GM21619 (cell line): ENCODE measurements around the gene METTL8.

Experiments
- ATAC-seq: cut with Tn5 transposase; IDR thresholded peaks from one replicate; pipeline ENCODE4 v1.9.1; 2021; ENCODE audit not compliant: unreplicated experiment

METTL8 gene

DNA sequence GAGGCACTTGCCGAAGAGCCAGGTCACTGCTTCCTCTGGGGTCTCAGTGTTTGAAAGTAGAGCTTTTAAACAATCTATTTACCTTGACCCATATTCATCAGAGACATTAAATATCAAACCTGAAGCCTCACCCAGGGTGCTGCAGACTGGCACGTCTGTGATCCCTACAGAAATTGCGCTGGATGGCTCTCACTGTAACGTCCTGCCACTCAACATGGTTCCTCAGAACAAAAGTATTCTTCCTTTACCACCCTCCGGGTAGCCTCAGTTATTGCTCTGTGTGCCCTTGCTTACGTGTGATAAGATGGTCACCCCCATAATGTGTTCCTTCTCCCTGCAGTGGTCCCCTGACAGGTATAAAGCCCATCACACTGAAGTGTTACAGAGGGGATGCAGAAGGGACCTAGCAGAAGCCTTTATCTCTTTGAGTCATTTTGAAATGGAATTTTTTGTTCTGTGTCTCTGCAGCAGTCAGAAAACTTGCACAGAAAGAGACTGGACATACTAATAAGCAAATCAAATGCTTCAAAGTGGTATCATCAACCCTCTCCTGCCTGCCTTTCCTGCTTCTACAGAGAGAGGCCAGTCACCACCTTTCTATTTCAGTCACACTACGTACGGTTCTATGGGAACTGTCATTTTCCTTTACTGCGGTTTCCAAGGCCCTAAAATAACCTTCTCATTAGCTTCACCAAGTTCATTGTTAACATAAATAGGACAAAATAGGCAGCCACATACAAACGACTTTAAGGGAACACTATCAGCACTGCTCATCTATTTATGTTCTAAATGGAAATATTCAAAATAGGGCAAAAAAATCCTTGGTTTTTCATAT is 86.8 kb downstream of the METTL8 start:
- ATAC-seq, result no peak

DNA sequence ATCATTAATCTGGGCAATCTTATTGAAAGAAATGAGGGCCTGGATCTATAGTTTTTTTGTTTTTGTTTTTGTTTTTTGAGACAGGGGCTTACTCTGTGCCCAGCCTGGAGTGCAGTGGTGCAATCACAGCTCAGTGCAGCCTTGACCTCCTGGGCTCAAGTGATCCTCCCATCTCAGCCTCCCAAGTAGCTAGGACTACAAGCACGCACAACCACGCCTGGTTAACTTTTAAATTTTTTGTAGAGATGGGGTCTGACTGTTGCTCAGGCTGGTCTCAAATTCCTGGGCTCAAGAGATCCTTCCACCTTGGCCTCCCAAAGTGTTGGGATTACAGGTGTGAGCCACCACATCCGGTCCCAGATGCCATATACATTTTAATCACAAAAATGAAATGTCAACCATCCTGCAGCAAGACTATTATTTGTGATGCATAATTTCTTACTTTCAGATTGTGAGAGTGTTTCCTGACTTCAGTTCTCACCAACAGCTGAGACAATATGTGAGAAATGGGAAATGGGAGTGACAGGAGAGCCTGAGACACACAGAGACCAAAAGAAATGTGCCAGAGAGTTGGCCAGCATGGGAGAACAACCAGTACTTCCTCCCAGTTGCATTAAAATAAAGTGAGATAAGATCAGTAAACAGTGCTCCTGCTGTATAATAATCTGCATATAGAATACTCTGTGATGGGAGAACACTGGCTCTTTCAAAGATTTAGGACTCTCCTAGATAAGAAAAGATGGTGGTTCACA is 87.6 kb downstream of the METTL8 start:
- no peak for ATAC-seq

DNA sequence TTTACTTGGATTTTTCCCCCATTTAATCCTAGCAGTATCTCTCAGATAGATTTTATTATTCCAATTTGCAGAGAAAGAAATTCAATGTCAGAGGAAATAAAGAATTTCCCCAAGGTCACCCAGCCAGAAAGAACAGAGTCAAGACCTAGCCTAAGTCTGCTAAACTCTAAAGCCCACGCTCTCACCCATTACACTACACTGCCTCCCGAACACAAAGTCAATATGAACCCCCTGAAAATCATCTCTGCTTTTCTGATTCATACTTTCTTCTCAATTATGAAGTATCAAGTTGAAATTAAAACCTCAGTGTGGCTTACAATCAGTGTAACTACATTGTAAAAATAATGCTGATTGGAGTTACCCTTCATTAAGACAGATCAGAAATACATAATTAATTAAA is 89.6 kb downstream of the METTL8 start:
- ATAC-seq, result no peak

DNA sequence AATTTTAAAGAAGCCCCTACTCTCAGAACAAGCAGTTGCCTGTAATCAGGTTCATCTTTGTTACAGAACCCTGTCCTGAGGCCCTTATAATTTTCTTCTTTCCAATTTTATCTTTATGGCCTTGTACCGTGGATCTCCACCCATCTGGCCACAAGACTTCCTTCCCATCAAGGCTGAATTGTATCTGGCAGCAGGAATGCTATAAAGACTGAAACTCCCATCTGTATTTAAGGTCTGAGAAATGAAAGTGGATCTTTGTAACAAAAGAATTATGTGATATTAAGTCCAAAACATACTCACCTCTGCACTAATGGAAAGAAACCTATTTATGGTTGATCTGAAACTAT is 91.8 kb downstream of the METTL8 start:
- no peak for ATAC-seq

DNA sequence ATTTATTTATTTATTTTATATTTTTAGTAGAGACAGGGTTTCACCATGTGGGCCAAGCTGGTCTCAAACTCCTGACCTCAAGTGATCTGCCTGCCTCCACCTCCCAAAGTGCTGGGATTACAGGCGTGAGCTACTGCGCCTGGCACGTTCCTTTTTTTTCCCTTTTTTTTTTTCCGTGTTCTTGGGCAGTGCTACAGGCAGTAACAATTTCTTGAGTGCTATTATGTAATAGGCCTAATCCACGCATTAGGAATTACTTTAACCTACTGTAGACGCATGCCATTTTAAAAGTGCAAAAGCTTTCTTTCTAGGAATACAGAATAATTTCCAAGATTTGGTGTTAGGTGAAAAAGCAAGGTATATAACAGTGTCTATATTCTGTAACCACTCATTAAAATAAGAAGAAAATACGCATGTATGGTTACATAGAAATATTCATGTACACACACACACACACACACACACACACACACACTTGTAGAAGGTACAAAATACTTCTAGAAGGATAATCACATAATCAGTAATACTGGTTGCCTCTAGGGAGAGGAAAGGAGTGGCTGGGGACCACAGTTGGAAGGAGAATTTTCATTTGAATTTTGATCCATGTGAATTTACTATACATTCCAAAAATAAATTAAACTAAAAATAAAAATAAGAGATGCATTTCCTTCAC is 92.3 kb downstream of the METTL8 start:
- ATAC-seq, result no peak

DNA sequence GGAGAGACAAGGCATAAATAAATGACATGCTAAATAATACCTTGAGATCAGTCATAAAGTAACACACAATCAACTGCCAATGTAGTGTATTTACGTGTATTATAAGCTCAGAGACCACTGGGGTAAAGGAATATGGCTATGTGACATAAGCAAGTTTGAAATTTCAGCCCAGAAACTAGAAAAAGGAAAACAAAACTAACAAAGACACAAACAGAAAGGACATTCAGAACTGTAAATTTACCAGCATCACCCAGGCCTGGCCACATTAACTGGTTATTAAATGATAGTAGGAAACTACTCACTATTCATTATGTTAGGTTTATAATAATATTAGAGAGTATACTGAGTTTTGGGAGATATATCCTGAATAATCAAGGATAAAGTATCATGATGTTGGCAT is 98.8 kb downstream of the METTL8 start:
- no peak for ATAC-seq

DNA sequence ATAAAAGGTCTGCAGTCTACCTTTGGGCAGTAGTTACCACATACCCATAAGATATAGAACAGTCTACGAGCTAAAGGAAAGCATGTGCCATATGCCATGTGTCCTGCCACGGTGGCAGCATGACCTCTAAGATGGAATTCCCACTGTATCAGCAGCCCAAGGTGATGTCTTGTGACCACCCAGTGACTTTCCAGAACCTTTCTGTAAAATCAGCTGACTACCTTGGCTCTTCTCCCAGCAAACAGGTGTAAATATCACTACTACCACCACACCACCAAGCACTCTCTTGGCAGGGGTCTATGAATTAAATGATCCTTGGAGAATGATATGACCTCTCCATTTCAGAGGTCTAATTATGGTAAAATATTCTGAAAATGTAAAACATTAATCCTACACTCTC is 99.6 kb downstream of the METTL8 start:
- ATAC-seq, result no peak

DNA sequence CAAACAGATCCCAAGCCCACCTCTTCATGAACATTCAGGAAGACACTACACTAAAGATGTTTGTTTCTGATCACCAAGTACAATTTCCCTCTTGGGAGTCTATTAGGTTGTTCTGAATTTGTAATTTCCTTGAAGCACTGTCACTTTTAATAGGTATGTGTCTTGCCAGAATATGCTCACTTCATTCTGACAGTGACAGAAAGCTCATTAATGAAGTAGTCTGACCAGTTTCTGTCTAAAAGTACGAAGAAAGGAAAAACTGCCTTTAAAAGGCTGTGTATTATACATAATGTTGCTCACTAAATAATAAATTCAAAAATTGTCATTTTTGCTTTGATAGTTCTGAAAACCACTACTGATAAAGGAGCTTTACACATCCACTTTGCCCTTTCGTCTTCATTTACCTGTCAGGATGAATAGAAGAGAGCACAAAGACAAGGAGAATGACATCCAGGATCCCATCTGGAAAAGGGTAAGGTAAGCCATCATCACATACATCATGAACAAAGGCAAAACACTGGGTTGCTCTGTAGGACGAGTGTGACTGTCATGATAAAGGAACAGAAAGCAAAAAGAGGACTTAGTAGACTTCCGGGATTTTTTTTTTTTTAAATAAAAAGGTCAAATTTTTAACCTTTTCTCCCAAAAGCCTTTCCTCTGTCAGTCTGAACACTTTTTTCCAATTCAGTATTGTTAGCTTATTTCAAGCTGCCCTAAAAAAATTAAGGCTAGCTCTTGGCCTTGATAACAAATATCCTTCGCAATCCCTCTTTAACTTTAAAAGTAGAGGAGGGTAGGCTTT is 103.4 kb downstream of the METTL8 start:
- no peak for ATAC-seq

DNA sequence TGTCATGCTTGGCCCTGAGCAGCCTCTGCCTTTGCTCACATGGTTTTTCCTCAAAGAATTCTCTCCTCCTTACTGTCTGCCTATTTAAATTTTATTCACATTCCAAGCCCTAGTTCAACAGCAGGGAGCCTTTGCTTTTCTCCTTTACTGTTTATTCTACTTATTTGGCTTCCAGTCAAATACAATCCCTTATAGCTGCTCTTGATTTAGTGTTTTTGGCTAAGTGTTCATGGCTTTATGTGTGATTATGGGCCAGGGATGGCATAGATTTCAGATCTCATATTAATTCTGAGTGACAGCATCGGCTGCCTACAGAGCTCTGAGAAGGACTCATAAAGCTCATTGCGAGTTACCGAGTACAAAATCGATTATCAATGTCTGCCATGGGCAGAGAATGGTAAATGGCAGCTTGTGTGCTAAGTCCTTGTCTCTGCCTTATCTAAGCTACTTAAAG is 106.7 kb downstream of the METTL8 start:
- ATAC-seq, result no peak

DNA sequence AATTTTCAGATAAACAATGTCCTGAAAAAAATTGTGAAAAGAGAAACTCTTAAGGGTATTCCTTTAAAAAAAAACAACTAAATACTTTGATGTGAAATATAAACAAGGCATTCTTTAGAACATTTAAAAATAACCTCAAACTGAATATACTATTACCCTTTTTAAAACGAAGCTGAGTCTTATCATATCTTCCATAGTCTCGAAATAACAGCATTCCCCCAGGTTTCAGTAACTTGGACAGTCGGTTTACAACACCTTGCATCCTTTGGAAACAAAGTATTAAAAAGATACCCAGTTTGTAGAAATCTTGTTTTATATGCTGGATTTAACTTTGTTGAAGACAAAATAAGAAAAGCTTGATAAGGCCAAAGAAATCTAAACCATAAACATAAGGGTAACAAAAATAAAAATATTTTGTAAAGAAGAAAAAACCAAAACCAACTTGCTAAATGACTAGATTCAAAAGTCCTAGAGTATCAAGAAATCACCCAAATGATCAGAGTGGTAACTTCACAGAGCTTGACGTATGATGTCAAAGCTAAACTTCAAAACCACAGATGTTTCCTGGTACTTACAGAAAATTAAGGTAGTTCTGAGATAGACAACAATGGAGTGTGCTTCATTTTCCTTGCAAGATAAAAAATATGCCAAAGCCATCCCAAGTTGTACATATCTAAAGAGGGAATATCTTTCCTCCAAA is 107.8 kb downstream of the METTL8 start:
- peak; percentile 33 for ATAC-seq

DNA sequence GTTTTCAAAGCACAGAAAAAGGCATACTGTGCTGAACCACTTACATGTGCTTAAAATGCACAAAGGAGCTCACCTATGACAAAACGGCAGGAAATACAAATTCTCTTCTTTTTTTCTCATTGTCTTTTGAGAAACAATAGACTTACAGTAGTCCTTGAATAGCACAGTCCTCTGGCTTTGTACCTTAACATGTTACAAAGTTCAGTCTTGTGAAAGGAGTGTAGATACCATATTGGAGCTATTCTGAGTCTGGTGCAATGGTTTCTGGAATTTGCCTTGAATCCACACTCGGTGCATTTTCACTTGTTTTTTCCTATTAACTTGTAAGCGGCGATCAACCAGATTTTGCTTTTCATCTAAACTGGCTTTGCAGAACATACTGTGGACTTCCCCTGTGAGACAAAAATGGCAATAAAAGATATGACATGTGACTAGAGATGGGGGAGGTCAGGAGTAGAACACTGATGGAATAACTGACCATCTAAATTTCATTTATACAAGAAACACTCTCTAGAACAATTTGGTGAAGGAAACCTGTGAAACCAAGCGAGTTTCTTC is 109.7 kb downstream of the METTL8 start:
- no peak for ATAC-seq

DNA sequence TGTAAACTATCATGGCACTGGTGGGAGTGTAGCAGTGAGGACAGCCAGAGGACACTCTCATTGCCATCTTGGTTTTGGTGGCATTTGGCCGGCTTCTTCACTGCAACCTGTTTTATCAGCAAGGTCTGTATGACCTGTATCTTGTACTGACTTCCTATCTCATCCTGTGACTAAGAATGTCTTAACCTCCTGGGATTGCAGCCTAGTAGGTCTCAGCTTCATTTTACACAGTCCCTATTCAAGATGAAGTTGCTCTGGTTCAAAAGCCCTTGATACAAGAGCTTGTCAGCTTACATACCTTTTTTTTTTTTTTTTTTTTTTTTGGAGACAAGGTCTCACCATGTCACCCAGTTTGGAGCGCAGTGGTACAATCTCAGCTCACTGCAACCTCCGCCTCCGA is 110.9 kb downstream of the METTL8 start:
- ATAC-seq, result no peak

DNA sequence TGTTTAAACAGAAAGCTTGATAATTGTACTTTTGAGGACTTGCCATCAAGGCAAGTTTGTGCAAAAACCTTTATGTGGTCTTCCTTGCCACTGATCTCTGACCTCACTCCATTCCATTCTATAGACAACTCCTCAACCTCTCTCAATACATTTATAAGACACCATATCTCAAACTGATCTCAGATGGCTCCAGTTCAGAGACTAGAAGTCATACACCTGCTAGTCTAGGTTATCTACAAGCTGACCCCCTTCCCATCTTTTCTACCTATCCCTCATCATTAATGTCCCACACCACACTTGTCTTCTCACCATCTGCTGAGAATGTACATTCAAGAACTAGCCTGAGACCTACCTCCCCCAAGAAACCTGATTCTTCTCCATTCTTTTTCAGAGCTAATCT is 113.1 kb downstream of the METTL8 start:
- ATAC-seq, result no peak

DNA sequence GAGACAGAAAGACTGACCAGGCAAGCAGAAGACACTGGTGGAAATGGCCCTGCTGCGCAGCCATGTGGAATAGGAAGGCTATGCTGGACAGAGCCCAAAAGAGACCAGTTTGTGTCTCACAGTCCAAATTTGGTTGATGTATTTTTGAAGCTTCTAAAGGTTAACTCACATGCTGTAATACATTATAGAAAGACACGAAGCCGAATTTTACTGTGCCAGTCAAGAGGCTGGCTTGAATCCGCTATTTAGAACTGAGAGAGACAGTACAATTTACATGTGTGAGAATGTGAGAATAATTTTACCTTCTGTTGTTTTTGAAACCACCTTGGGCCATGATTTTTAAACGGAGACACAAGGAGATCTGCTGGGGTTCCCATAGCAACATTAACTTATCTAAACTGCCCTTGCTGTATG is 113.6 kb downstream of the METTL8 start:
- ATAC-seq, result peak; percentile 35

DNA sequence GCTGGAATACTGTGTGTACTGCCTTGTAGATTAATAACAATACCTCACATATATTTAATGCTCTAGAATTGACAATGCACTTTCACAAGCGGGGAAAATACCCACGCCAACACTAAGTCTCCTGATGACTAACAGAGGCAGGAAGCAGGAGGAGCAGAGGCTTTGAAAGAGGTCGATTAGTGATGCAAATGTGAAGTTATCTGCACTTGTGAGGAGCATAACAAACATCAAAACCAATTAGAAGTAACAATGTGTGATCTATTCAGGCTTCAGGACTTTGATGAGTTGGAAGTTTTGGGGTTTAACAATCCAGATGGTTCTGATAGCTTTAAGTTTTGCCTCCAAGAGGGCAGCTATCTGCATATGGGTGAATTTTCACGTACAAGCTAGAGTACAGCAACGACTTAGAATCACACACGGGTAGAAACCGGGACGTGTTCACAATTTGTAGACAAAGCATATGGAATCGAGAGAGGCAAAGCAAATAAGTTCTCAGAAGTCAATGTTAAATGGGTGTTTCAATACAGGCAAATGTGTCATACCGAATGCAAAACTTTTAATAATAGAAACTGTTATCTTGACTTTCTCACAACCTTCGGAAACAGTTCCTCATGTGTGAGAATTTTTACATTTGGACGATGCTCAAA is 114.5 kb downstream of the METTL8 start:
- peak; percentile 45 for ATAC-seq

DNA sequence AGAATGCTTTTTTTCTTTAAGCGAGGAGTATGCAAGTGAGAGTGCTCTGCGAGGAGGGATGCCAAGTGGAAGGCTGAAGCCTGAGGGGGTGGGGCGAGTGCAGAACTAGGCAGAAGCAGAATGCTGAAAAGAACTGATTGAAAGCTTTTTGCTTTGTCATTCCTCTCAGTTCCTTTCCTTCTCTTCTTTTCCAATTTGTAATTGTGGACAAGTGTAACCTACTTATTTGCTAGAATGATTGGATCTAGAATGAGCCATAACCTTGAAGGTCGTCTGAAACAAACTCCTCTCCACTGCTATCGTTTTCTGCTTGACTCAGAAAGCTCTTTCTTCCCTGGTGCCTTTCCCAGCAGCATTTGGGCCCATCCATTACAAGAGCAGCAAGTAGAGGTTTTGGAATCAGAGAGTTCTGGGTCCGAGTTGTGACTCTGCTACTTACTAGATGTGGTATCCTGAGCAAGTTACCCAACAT is 115.3 kb downstream of the METTL8 start:
- ATAC-seq, result no peak

DNA sequence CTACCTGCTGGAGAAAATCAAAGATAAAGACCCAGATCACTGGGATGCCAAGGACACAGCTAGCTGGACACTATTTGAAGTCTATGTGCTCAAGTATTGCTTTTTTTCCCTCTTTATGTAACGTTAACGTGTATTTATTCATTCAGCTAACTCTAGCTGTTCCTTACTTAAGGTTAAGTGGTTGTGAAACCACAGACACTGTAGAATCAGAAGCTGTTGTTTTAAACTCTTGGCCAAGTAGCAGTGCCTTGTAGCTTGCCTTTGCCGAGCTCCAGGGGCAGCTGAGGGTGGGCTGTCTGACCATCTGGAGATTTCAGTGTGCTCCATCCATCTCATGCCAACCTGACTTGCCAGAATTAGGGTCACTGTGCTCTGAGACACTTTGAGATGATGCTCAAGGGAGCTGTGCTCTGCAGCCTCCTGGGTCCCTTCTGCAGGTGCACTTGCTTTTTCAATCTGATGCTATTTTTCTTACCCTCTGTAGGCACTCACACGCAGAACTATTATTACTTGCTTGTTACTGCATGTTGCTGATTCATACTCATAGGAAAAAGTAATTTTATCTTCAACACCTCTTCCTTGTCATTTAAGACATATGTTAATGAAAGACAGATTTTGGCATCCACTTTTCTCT is 116.2 kb downstream of the METTL8 start:
- peak; percentile 23 for ATAC-seq

DNA sequence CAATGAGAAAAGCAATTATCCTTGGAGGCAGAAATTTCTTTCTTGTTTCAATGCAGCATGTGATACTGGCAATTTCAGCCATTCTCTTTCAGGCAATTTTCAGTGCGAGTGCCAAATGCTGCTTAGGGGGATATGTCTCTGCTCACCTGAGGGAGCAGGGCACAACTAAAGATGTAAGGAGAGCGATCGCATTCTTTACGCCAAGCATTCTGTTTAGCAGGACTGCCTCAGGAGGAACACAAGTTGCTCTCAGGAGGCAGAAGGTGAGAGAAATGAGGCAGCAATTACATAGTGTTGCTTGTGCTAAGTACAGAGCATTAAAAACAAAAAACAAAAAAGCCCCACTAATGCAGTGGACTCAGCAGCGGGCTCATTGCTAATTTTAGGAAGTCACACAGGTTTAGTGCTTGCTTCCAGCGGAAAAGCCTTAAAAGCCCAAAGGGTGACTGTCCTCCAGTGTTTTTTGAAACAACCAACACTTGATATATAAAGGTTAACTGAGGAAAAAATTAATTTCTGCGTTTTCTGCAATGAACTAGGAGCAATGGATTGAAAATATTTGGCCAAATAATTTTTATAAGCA is 116.9 kb downstream of the METTL8 start:
- ATAC-seq, result no peak

DNA sequence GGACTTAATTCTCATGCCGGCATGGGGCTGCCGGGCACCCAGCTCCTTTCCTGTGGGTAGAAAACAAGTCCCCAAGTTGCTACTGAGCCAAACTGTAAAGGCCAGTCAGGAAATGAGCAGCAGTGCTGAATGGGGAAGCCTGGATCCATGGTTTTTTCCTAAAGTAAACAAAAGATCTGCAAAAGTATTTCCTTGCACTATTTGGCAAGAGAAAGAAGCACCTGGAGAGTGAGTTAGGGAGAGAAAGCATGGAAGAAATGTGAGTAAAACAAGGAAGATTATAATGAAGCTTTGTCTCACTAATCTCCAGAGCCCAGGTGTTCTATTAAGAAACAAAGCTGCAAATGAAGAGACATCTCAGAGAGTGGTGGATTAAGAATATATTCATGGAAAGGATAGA is 117.6 kb downstream of the METTL8 start:
- no peak for ATAC-seq
